Measurements from ENCODE around the gene SLC4A2. TPM values are rescaled to one million over a fixed set of nuclear protein-coding genes. Genes with fewer than 3 reads are reported as not detected.

The SLC4A2 gene
- polyA plus RNA-seq, 2 of the 4 experiments (the other 2 are of a cell fraction): 112 to 275 TPM

DNA sequence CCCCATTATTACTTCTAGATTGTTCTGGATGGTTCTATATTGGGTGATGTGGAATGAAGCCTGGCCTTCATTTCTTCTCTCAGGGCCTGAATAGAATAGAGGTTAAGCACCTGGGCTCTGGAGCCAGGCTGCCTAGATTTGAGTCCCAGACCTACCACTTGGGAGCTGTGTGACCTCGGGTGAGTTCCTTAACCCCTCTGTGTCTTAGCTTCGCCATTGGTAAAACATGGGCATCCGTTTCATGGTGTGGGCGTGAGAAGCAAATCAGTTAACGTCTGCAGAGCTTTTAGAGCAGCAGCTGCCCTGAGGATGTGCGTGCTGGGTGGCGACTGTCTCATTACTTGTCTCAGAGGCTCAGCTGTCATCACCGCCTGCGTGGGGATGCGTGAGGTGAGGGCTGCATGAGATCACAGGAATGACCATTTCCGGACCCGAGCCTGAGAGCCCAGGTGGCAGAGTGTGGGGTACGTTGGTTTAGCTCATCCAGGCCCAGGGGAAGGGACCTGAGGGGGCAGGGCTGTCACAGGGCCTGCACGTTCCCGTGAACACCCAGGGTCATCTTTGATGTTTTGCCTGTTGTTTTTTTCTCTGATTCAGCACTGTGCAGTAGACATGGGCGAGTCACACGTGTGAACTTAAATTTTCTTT, 36.6 kb downstream of the SLC4A2 start:
- 88% methylated on average over 14 of the region's 17 CpGs for WGBS (ENCODE audit: missing lambda C conversion rate)

DNA sequence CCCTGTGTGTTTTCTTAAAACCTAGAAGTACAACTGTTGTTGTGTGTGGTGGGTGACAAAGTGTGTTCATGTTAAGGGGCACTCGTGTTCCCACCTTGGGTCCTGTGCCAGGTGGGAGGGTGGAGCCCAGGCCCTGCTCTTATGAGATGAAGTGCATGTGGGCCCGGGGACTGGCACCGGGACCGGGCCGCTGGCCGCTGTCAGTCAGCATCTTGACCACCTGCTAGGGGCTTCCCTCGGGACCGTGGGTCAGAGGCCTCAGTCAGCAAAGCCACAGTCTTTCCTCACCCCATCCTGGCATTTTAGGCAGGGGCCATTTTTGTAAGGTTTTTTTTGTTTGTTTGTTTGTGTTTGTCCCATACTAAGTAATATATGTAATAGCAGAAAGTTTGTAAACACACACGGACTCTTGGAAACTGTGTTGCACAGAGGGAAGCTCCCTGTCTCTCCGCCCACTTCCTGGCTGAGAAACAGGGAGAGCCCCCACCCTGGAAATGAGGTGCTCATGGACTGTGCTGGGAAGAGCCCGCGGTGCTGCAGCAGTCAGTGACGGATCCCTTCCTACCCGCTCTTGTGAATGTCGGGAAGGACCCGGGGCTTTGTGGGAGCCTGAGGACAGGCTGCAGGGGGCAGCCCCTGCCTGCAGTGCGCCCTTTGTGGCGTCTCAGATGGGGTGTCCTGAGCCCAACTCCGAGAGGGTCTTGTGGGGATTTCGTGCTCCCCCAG, 40.3 kb downstream of the SLC4A2 start:
- DNase-seq (ENCODE audit: low read depth in 1 of 2, low spot score in 1 of 2): no peak
- ChIA-PET POLR2A (no interaction called here), CTCF (interaction anchor here (14.7 to 27.1 kb wide), 2 partner anchors 7 to 13 kb away, joined by 412 read pairs; partner anchors contain the start of genes AGAP3, FASTK and TMUB1)
- TF ChIP-seq MYC (IDR thresholded peaks at IDR 0.05; ENCODE audit: borderline replicate concordance, low read length) (no peak), KDM1A (IDR thresholded peaks at IDR 0.05; ENCODE audit: low read depth) (no peak), CEBPB (IDR thresholded peaks at IDR 0.05) (no peak), POLR2A (IDR thresholded peaks at IDR 0.05; ENCODE audit: low read length) (no peak), NR3C1 (IDR thresholded peaks at IDR 0.05) (no peak), RFX5 (IDR thresholded peaks at IDR 0.05) (no peak), HOXA7 (CRISPR knock-in tag; IDR thresholded peaks at IDR 0.05) (no peak), FOXS1 (CRISPR knock-in tag; IDR thresholded peaks at IDR 0.05) (no peak), ZSCAN20 (CRISPR knock-in tag; IDR thresholded peaks at IDR 0.05) (no peak)
- TF ChIP-seq, protein P1, sequence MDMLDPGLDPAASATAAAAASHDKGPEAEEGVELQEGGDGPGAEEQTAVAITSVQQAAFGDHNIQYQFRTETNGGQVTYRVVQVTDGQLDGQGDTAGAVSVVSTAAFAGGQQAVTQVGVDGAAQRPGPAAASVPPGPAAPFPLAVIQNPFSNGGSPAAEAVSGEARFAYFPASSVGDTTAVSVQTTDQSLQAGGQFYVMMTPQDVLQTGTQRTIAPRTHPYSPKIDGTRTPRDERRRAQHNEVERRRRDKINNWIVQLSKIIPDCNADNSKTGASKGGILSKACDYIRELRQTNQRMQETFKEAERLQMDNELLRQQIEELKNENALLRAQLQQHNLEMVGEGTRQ (IDR thresholded peaks at IDR 0.05): no peak
- TF ChIP-seq, protein P2, sequence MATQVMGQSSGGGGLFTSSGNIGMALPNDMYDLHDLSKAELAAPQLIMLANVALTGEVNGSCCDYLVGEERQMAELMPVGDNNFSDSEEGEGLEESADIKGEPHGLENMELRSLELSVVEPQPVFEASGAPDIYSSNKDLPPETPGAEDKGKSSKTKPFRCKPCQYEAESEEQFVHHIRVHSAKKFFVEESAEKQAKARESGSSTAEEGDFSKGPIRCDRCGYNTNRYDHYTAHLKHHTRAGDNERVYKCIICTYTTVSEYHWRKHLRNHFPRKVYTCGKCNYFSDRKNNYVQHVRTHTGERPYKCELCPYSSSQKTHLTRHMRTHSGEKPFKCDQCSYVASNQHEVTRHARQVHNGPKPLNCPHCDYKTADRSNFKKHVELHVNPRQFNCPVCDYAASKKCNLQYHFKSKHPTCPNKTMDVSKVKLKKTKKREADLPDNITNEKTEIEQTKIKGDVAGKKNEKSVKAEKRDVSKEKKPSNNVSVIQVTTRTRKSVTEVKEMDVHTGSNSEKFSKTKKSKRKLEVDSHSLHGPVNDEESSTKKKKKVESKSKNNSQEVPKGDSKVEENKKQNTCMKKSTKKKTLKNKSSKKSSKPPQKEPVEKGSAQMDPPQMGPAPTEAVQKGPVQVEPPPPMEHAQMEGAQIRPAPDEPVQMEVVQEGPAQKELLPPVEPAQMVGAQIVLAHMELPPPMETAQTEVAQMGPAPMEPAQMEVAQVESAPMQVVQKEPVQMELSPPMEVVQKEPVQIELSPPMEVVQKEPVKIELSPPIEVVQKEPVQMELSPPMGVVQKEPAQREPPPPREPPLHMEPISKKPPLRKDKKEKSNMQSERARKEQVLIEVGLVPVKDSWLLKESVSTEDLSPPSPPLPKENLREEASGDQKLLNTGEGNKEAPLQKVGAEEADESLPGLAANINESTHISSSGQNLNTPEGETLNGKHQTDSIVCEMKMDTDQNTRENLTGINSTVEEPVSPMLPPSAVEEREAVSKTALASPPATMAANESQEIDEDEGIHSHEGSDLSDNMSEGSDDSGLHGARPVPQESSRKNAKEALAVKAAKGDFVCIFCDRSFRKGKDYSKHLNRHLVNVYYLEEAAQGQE (IDR thresholded peaks at IDR 0.05): no peak
- TF ChIP-seq, protein P3, sequence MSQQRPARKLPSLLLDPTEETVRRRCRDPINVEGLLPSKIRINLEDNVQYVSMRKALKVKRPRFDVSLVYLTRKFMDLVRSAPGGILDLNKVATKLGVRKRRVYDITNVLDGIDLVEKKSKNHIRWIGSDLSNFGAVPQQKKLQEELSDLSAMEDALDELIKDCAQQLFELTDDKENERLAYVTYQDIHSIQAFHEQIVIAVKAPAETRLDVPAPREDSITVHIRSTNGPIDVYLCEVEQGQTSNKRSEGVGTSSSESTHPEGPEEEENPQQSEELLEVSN (IDR thresholded peaks at IDR 0.05; ENCODE audit: borderline replicate concordance, low read depth): no peak
- no peak for ATAC-seq
- 89% methylated on average over 18 of the region's 20 CpGs for whole genome bisulfite sequencing (ENCODE audit: missing lambda C conversion rate)
- FAIRE-seq: no peak
- Histone ChIP-seq H3K4me1 (peaks cover 12% of the 10 kb centered on the region), H3K4me2 (no peak overlapping the region), H3K9me3 (no peaks in the 10 kb centered on the region), H3K4me3 (no peak overlapping the region), H3K27ac (no peak overlapping the region)

More for the DNA sequence above, 36.6 kb downstream of the SLC4A2 start:
- H3K4me2 ChIP-seq: no peak overlapping the region
- H3K27ac ChIP-seq: no peak overlapping the region
- H3K4me1 ChIP-seq: peaks cover 22% of the 10 kb centered on the region
- ChIA-PET CTCF (interaction anchor here (0.6 to 27.1 kb wide), 3 partner anchors 9 to 1332 kb away, joined by 3 to 412 read pairs (median 3); partner anchors contain the start of gene AGAP3), POLR2A (no interaction called here)
- no peak overlapping the region for H3K4me3 ChIP-seq
- no peak for FAIRE-seq
- ATAC-seq: no peak
- DNase-seq (ENCODE audit: low read depth in 1 of 2, low spot score in 1 of 2): no peak
- TF ChIP-seq RAD21 (conservative IDR thresholded peaks at IDR 0.05 in 1 of 2, IDR thresholded peaks at IDR 0.05 in 1 of 2) (no peak), MAZ (IDR thresholded peaks at IDR 0.05; ENCODE audit: borderline replicate concordance, low read depth, low read length) (no peak), POLR2A (IDR thresholded peaks at IDR 0.05; ENCODE audit: low read length) (no peak)
- TF ChIP-seq, protein P4, sequence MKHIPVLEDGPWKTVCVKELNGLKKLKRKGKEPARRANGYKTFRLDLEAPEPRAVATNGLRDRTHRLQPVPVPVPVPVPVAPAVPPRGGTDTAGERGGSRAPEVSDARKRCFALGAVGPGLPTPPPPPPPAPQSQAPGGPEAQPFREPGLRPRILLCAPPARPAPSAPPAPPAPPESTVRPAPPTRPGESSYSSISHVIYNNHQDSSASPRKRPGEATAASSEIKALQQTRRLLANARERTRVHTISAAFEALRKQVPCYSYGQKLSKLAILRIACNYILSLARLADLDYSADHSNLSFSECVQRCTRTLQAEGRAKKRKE (CRISPR knock-in tag; IDR thresholded peaks at IDR 0.05; ENCODE audit: low read depth): no peak
- TF ChIP-seq, protein P5, sequence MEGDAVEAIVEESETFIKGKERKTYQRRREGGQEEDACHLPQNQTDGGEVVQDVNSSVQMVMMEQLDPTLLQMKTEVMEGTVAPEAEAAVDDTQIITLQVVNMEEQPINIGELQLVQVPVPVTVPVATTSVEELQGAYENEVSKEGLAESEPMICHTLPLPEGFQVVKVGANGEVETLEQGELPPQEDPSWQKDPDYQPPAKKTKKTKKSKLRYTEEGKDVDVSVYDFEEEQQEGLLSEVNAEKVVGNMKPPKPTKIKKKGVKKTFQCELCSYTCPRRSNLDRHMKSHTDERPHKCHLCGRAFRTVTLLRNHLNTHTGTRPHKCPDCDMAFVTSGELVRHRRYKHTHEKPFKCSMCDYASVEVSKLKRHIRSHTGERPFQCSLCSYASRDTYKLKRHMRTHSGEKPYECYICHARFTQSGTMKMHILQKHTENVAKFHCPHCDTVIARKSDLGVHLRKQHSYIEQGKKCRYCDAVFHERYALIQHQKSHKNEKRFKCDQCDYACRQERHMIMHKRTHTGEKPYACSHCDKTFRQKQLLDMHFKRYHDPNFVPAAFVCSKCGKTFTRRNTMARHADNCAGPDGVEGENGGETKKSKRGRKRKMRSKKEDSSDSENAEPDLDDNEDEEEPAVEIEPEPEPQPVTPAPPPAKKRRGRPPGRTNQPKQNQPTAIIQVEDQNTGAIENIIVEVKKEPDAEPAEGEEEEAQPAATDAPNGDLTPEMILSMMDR (IDR thresholded peaks at IDR 0.05): no peak
- no peaks in the 10 kb centered on the region for H3K9me3 ChIP-seq
